A549 treated with dexamethasone at 1 μM for 4 hours (cell line): Measurements from ENCODE around the gene SI. TPM values are rescaled to one million over a fixed set of nuclear protein-coding genes. Genes with fewer than 3 reads are reported as not detected.

Source experiments
- total RNA-seq: library from RNA; stranded (reverse); fragments of 200-300 nt; extraction: Qiagen RNA extraction; gene quantifications from 5 replicates; pipeline ENCODE4 v1.2.3, GENCODE V29; 2022

SI gene
- not detected in 5 replicates for total RNA-seq

GRCh38 chr3:165078293-165078692, at the start of gene SI:
TSS of gene SI (minus strand) at chr3:165078496. CDS start at chr3:165076012, 2,484 bp downstream.

Other genes starting within 250 kb of the SI start
- gene SLITRK3, start 117.9 kb upstream of the SI start, total RNA-seq, result not detected in 5 replicates